Suprapubic skin (tissue), 4 donors: ENCODE data around the gene SHISA3. TPM values are rescaled to one million over a fixed set of nuclear protein-coding genes. Genes with fewer than 3 reads are reported as not detected.

Experiments used
- DNase-seq, 2 donors: peaks; one replicate each; pipeline ENCODE4 v3.0.0-alpha.2; 2019; ENCODE audit warnings: low spot score in 2 of 2
- H3K27ac ChIP-seq: fragments of 200-600 bp; sonication (generic); one replicate; pipeline ENCODE4 v1.5.1; 2019
- H3K27me3 ChIP-seq: fragments of 200-600 bp; sonication (generic); one replicate; pipeline ENCODE4 v1.5.1; 2019
- H3K36me3 ChIP-seq: fragments of 200-600 bp; sonication (generic); one replicate; pipeline ENCODE4 v1.5.1; 2019
- H3K4me1 ChIP-seq: fragments of 200-600 bp; sonication (generic); one replicate; pipeline ENCODE4 v1.5.1; 2019
- H3K4me3 ChIP-seq: fragments of 200-600 bp; sonication (generic); one replicate; pipeline ENCODE4 v1.5.1; 2019; ENCODE audit warnings: mild to moderate bottlenecking
- H3K9me3 ChIP-seq: fragments of 200-600 bp; sonication (generic); one replicate; pipeline ENCODE4 v1.5.1; 2019
- EP300 ChIP-seq: sonication (generic); formaldehyde crosslinking; IDR thresholded peaks from one replicate; pipeline ENCODE4 v1.6.1; 2017; ENCODE audit warnings: antibody characterized with exemption
- POLR2A ChIP-seq, 2 donors: fragments of 450-650 bp; IDR thresholded peaks; one replicate each; pipeline ENCODE4 v1.6.1; 2017; ENCODE audit warnings: antibody characterized with exemption in 2 of 2, mild to moderate bottlenecking in 2 of 2, moderate library complexity in 2 of 2
- POLR2AphosphoS5 ChIP-seq, 3 donors: sonication (generic); formaldehyde crosslinking; IDR thresholded peaks; one replicate each; pipeline ENCODE4 v1.6.1; 2017; ENCODE audit warnings: antibody characterized with exemption in 3 of 3
- WGBS: methylation state at CpG from one replicate; pipeline ENCODE4 v1.1.5; 2018; 5-methylcytosine and 5-hydroxymethylcytosine counted together
- total RNA-seq, 4 donors: library from RNA; depleted of rRNA; stranded (reverse); fragments of >200 nt; gene quantifications; one replicate each; pipeline ENCODE4 v1.1.0, GENCODE V29; 2016
- TF ChIP-seq, protein P1 (sequence below), 2 donors: fragments of 200-600 bp in 1 of 2; fragments of 450-650 bp in 1 of 2; sonication (generic) in 1 of 2; IDR thresholded peaks; one replicate each; pipeline ENCODE4 v1.5.1; 2016 to 2019; ENCODE audit warnings: antibody characterized with exemption in 2 of 2, mild to moderate bottlenecking in 1 of 2, moderate library complexity in 1 of 2

The SHISA3 gene
- total RNA-seq, 4 donors from 2014 or later, result 0.72 TPM; not detected in 3

DNA sequence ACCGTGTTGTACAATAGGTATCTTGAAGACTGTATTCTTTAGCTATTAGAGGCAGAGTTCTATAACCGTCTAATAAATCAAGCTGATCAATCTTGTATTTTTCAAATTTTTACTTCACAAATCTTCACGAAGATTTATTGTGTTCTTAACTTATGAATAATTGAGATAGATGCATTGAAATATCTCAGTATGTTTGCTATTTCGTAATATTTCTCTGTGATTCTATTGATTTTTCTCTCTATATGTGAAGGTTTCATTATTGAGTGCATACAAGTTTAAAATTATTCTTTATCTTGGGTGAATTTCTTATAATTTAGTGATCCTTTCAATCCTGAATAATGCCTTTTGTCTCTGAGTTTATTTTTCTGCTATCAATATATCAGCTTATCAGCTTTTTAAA lies 19.8 kb upstream of the SHISA3 start:
- TF ChIP-seq POLR2A (IDR thresholded peaks at IDR 0.05) (no peak), EP300 (no peak)
- no peak for DNase-seq
- Histone ChIP-seq H3K36me3 (no peaks in the 10 kb centered on the region), H3K27ac (no peak overlapping the region), H3K4me3 (no peak overlapping the region), H3K27me3 (no peaks in the 10 kb centered on the region), H3K9me3 (no peaks in the 10 kb centered on the region), H3K4me1 (no peaks in the 10 kb centered on the region)
- WGBS, result 92% methylated on average over 4 of the region's 4 CpGs

DNA sequence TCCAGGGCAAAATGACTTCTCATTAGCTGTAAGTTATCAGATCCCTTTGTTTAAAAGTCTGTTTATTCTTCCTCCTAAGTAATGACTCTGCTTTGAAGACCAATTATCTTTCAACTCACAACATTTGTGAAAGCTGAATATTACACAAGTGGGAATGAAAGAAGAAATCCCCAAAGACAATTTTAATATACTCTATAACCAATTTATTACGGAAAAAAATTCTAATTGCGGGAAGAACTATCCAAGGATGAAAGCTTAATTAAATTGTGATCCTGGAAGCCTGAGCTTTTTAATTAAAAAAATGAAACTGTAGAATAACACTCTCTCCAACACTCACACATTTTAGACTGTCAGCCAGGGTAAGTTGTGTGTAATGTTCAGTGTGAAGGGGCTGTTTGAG lies 15.6 kb upstream of the SHISA3 start:
- no peak for DNase-seq
- no peaks in the 10 kb centered on the region for H3K4me1 ChIP-seq
- 80% methylated on average over 2 of the region's 2 CpGs for WGBS

DNA sequence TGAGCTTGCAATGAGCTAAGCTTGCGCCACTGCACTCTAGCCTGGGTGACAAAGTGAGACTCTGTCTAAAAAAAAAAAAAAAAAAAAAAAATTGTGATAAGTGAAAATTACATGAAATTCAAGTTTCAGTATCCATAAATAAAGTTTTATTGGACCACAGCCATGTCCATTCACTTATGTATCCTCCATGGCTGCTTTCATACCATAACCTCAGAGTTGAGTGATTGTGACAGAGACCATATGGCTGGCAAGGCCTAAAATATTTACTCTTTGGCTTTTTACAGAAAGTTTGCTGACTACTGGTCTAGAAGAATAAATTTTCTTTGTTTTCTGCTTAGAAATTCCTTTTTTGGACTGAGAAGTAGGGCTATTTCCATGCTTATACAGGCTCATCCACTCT lies 11.8 kb upstream of the SHISA3 start:
- DNase-seq, result no peak

More for the DNA sequence above, 15.6 kb upstream of the SHISA3 start:
- Histone ChIP-seq H3K27me3 (no peaks in the 10 kb centered on the region), H3K9me3 (no peaks in the 10 kb centered on the region), H3K27ac (no peak overlapping the region), H3K36me3 (no peaks in the 10 kb centered on the region), H3K4me3 (no peak overlapping the region)
- TF ChIP-seq, protein P1, sequence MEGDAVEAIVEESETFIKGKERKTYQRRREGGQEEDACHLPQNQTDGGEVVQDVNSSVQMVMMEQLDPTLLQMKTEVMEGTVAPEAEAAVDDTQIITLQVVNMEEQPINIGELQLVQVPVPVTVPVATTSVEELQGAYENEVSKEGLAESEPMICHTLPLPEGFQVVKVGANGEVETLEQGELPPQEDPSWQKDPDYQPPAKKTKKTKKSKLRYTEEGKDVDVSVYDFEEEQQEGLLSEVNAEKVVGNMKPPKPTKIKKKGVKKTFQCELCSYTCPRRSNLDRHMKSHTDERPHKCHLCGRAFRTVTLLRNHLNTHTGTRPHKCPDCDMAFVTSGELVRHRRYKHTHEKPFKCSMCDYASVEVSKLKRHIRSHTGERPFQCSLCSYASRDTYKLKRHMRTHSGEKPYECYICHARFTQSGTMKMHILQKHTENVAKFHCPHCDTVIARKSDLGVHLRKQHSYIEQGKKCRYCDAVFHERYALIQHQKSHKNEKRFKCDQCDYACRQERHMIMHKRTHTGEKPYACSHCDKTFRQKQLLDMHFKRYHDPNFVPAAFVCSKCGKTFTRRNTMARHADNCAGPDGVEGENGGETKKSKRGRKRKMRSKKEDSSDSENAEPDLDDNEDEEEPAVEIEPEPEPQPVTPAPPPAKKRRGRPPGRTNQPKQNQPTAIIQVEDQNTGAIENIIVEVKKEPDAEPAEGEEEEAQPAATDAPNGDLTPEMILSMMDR (IDR thresholded peaks at IDR 0.05), result no peak
- TF ChIP-seq EP300 (no peak), POLR2AphosphoS5 (IDR thresholded peaks at IDR 0.05) (no peak), POLR2A (IDR thresholded peaks at IDR 0.05) (no peak)

DNA sequence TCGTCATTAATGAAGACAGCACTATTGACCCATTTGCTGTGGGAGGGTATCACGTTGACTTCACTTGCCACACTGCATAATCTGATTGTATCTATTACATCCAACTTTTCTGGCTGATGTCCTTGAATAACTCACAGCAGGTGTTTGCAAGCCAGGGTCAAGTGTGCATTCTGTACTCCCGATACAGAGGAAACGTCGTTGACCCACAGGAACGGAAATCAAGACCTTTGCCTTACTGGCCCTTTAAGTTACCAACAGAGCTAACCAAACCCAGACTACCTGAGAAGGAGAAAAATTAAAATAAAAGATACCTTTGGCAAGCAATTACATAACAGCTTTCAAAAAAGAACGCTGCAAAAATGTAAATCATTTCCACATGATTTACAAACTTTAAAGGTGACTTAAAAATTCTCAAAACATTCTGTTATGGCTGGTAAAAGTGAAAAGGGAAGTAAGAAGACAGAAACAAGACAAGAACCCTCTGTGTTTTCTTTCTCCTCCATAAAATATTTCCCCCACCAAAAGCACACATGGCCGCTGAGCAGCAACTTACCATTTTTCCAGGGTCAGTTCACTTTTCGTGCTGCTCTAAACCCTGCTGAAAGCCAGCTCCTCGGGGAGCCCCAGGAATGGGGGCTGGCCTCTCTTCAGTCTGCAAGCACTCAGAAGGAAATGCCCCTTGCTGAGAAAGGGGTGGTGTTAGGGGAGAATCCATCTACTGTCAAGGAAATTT lies 6.5 kb upstream of the SHISA3 start:
- no peak overlapping the region for H3K27ac ChIP-seq
- H3K27me3 ChIP-seq, result peaks cover 4% of the 10 kb centered on the region
- no peak overlapping the region for H3K4me3 ChIP-seq
- no peaks in the 10 kb centered on the region for H3K4me1 ChIP-seq
- DNase-seq, result no peak
- TF ChIP-seq POLR2AphosphoS5 (IDR thresholded peaks at IDR 0.05) (no peak), POLR2A (IDR thresholded peaks at IDR 0.05) (no peak), EP300 (no peak)
- TF ChIP-seq, protein P1 (IDR thresholded peaks at IDR 0.05), result no peak
- H3K9me3 ChIP-seq, result no peaks in the 10 kb centered on the region
- no peaks in the 10 kb centered on the region for H3K36me3 ChIP-seq
- WGBS, result 48% methylated on average over 10 of the region's 10 CpGs

More for the DNA sequence above, 11.8 kb upstream of the SHISA3 start:
- Histone ChIP-seq H3K4me3 (no peak overlapping the region), H3K36me3 (no peaks in the 10 kb centered on the region), H3K27ac (no peak overlapping the region), H3K9me3 (no peaks in the 10 kb centered on the region), H3K27me3 (no peaks in the 10 kb centered on the region), H3K4me1 (no peaks in the 10 kb centered on the region)
- WGBS, result 89% methylated on average over 1 of the region's 1 CpG
- TF ChIP-seq POLR2A (IDR thresholded peaks at IDR 0.05) (no peak), EP300 (no peak), POLR2AphosphoS5 (IDR thresholded peaks at IDR 0.05) (no peak)
- TF ChIP-seq, protein P1 (IDR thresholded peaks at IDR 0.05), result no peak

DNA sequence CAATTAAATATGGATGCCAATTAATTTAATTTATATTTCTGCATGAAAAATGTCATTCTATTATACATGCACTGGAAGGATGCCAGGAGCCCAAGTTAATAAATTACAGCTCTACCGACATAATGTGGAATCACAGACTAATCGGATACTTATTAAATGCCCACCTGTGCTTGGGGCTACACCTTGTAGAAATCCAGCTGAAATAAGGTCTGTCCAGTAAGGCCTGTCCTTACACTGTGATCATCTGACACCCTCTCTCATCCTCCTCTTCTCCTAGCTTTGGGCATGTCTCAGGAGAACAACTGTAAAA lies 6.0 kb upstream of the SHISA3 start:
- H3K27ac ChIP-seq, result no peak overlapping the region

More for the DNA sequence above, 6.0 kb upstream of the SHISA3 start:
- peaks cover under 1% of the 10 kb centered on the region for H3K4me1 ChIP-seq
- no peak for DNase-seq
- no peaks in the 10 kb centered on the region for H3K36me3 ChIP-seq
- H3K9me3 ChIP-seq, result no peaks in the 10 kb centered on the region
- 57% methylated on average over 2 of the region's 2 CpGs for WGBS
- peaks cover 6% of the 10 kb centered on the region for H3K27me3 ChIP-seq
- TF ChIP-seq POLR2A (IDR thresholded peaks at IDR 0.05), result no peak
- TF ChIP-seq EP300, result no peak
- no peak for TF ChIP-seq POLR2AphosphoS5 (IDR thresholded peaks at IDR 0.05)
- TF ChIP-seq, protein P1 (IDR thresholded peaks at IDR 0.05), result no peak
- H3K4me3 ChIP-seq, result no peak overlapping the region
